Mammary epithelial cell (primary cell): ENCODE results near the gene LARGE1.

Source experiments
- CTCF ChIP-seq, 2 donors: IDR thresholded peaks in 1 of 2; conservative IDR thresholded peaks in 1 of 2; 2 replicates each; pipeline ENCODE4 v1.5.1; 2011 to 2012; ENCODE audit warnings: inconsistent platforms in 2 of 2, low read length in 2 of 2, mild to moderate bottlenecking in 2 of 2, control low read depth in 1 of 2, low read depth in 1 of 2; ENCODE audit not compliant: insufficient read depth in 1 of 2; ENCODE audit errors: extremely low read depth in 1 of 2
- EZH2 ChIP-seq: IDR thresholded peaks from 2 replicates; pipeline ENCODE4 v1.6.1; 2012; ENCODE audit warnings: low read length, inconsistent platforms, borderline replicate concordance

- TF ChIP-seq CTCF (conservative IDR thresholded peaks at IDR 0.05 in 1 of 2, IDR thresholded peaks at IDR 0.05 in 1 of 2; ENCODE audit: extremely low read depth in 1 of 2, insufficient read depth in 1 of 2, low read depth in 1 of 2, low read length in 2 of 2) (no peak), EZH2 (no peak)
These were observed 562.3 kb downstream of the LARGE1 start for GRCh38 chr22:33357981-33358399.
